ENCODE measurements around the gene RIT2.

RIT2 gene

DNA sequence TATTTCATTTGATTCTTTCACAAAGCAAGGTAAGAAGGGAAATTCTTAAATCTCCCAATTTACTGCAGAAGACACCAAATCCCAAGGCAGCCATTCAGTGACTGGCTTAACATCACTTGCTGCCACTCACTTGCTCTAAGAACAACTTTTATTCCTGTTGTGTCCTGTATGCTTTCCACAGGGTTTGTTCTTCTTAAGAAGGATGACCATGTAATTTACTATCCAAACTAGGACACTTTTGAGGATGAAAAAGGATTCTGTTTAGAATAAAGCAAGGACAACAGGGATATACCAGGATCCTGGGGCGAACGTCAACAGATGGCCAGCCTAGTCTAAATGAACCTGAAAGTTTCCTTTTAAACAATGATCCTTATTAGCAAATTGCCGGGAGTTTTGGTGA lies 34.8 kb downstream of the RIT2 start:
- no peak for DNase-seq

DNA sequence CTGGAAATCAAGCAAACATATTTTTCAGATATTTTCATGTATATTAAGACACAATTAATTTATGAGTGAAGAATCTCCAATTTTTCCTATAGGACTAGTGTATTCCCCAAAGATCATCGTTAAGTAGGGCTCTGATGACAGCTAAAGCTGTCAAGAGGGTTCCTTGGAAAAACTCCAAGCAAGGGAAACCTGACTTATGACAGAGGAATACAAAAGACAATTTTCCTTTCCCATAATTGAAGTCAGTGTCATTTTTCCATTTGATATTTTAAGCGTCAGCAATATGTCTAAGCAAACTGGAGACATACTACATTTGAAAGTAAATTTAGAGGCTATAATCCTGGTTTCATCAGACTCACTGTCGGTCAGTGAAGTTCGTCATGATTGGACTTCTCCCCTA lies 36.1 kb downstream of the RIT2 start:
- no peak for DNase-seq

DNA sequence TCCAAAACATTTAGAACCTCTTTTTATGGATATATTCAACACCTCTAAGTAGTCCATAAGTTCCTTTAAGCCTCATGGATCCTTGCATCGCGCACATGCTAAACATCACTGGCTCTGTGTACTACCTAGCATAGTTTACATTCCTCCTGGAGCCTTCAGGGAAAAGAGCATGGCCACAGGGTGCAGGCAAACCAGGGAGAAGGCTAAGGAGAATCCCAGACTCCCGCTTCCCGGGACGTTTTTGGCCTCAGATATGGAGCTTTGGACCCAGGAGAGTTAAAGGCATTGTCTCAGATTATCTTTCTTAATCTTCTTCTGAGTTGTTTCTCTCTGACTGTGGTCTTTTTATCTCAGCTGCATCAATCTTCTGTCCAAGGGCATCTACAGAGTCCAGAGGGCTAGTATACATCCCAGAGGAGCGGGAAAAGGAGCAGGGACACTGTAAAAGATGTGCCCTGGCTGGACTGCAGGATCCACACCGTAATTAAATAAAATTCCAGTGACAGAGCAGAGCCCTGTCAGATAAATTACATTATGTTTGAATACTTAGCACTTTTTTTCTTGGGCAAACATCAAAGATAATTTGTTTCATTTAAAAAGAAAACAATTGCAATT lies 36.9 kb downstream of the RIT2 start:
- no peak for DNase-seq

DNA sequence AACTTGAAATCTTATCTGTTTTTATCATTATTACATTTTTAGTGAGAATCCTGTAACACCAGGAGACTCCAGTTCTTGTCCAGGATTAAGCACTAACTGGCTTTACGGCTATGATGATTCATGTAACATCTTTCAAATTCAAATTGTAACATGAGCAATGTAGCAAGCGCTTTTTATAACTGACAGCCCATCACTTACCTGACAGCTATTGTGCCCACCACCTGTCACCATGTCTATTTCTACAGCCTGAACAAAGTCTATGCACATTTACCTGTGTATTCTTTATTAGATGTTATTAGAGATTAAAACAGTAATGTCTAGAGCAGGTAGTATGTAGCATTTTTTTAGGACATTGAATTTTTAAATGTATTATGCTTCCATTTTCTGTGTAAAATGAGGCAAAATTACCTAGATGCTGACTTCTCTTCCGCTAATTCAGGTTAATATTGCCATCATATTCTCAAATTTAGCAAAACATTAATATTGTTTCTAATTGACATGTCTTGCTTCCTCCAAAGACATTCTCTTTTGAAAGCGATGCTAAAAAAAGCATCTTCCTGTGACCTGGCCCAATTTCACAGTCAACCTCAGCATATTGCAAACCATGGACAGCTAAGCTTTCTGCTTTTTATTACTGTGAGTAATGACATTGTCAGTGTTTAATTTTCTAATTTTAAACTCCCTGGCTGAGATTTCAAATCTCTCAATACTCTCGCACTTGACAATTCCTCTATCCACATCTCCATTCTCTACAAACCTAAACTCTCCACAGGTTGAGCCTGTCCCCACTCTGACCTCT lies 37.8 kb downstream of the RIT2 start:
- DNase-seq = no peak

DNA sequence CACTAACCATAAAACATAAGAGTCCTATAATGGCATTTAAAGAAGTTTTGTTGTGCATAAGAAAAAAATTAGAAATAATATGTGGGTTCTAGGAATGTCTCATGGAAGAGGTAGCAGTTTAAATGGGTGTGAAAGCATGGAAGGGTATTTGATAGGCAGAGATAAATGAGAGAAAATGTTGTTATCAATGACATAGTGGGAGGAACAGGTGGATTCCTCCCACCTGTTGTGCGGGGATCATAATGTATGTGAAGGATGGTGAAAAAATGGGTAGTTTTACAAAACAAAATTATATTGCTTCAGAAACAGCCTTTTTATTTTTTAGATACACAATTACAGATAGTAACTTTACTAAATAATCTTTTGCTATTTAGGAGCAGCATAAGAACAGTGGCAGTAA lies 41.7 kb downstream of the RIT2 start:
- DNase-seq = no peak

DNA sequence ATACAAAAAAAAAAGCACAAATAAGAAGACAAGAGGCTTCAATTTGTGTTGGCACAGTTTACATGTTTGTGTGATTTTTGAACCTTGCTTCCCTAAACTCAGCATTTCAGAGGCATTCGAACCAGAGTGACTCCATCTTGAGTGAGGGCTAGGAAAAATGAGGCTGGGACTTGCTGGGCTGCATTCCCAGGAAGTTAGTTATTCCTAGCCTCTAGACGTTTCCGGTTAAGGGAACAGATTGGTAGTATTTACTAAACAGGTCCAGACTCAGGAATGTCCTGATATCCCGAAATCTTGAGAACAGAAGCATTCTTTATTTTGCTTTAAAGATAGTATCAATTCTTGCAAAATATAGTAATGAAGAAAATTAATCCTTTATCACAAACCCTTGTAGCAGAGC lies 46.7 kb downstream of the RIT2 start:
- DNase-seq = no peak

DNA sequence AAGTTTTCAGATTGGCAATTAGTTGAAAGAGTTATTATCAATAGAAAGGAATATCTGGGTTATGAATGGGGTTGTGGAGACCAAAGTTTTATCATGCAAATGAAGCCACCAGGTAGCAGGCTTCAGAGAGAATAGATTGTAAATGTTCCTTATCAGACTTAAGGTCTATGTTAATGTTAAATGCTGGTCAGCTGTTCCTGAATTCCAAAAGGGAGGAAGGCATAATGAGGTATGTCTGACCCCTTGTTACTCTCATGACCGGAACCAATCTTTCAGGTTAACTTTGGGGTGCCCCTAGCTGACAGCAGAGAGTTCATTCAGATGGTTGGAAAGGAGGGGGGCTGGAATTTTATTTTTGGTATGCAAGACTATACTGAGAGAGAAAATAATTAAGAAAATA lies 47.9 kb downstream of the RIT2 start:
- no peak for DNase-seq

DNA sequence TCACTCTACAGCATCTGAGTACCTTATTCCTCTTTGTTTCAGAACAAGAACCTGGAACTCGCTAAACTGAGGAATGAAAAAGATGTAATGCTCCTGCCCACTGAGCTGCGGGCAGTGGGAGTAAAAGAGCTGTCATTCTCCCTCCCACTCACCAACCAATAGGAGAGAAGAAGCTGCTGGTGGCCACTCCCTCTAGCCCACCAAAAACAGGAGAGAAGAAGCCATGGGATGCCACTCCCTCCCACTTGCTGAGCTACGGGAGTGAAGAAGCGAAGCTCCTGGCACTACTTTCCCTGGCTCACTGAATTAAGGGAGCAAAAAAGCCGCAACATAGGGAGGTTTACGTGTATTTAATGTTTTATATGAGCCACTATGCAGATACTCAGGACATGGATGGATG lies 53.7 kb downstream of the RIT2 start:
- DNase-seq = no peak

DNA sequence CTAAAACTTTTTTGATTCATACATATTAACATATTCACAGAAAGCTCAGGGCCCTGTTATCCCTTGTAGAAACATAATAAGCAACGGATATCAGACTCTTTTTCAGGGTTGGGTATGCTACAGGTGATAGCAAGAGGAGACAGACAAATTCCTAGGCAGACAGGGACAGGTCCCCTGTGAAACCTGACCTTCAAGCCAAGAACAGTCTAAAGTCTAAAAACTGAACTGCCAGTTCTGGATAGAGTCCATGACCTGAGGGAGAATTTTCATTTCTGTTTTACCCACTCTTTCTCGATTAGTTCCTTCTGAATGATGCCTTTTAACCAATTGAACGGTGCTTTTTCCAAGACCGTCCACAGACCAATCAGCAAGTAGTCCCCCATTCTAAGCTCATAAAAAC lies 54.2 kb downstream of the RIT2 start:
- no peak for DNase-seq

DNA sequence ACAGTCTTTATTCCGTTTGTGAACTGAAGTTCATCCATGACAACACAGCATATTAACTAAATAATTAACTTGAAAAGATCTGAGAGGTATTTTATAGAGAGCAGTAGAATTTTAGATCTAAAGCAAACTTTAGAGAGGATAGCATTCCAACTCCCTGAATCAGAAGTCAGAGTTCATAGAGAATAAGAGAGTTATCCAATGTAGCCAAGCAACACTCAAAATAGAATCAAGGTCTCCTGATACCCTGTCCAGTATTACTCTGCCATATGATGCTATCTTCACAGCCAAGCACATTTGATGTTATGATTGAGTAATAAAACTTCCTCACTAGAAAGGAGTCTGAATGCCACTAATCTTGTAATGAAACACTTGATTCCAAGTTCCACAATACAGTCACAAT lies 55.5 kb downstream of the RIT2 start:
- no peak for DNase-seq

DNA sequence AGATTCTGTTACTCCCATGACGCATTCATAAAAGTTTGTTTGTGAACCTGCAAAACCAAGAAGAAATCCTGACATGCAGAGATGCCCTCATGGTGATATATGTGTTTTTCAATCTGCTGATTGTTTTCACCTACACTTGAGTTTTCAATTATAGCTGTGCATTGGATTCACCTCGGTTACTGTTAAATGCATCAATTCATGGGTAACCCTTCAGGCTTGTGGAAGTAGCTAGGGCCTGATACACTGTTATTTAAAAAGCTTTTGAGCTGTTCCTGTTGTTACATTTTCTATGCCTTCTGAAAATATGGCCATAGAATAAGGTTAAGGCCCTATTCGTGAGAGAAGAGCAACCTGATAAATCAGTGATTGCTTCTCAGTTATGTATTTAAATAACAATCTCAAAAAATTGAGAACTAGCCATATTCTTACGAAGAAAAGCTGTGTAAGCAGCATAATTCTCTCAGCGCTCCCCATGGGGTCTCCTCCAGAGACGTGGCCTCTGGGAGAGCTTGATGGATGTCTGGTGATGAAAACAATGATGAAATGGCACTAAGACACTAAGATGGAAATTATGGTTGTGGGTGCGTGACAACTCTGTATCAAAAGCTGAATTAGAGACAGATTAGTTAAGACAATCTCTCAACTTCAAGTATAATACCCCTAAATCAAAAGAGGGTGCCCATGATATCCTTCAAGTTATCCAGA lies 60.5 kb downstream of the RIT2 start:
- DNase-seq = no peak

DNA sequence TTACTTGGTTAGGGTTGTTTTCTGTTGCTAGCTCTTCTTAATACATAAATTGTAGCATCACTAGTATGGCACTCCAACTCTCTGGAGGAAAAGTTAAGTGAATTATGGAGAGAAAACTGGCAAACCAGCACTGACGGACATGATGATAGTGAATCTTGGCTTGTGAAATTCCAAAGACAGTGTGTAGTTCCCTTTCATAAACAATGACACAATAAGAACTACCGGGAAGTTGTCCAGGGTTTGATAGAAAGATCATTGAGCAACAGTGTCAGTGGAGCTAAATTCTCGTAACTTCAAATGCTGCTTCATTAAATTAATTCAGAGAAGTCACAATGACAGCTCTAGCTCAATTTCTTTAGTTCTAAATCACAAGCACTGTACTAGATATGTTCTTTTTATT lies 66.5 kb downstream of the RIT2 start:
- DNase-seq = no peak

DNA sequence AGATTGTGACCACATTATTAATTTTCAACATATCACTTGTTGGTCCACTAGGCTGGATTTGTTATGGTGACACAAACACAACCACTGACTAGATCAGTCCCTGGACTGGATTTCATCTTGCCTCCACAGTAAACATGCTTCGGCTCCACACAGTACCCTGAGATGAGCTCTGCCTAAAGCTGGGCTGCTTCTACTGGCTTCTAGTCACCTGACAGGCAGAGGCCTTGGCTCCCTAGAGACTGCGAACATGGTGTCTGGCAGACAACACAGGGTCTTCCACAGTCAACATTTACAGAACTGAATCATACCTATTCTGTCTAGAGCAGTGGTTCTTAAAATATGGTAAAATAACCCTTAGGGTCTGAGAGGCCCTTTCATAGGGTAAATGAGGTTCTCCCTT lies 69.2 kb downstream of the RIT2 start:
- no peak for DNase-seq

DNA sequence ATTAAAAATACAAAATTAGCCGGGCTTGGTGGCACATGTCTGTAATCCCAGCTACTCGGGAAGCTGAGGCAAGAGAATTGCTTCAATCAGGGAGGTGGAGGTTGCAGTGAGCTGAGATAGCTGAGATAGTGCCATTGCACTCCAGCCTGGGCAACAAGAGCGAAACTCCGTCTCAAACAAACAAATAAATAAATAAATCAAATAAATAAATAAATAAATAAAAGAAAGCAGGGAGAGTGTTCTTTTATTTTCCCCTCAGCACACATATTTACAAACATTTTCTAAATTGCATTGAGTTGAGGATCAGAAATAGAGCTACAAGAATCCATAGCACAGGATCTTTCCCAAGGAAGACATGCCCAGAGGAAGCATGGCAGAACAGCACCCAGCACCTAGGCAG lies 71.9 kb downstream of the RIT2 start:
- no peak for DNase-seq

DNA sequence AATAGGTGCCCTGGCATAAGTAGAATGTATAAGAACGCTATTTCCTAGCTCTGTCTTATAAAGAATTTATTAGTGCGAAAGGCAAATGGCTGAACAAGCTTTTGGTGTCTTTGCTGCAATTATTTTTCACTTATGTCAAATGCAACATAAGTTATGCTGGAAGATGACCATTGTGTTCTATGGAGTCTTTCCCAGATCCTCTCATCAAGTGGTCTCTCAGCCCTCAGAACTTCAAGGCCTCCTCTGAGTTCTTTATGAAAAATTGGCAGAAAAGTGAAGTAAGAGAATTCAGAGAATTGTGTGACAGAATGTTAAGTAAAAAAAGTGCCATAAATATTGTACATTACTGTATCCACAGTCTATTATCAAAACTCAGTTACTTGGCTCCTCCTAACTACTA lies 75.2 kb downstream of the RIT2 start:
- DNase-seq = no peak

DNA sequence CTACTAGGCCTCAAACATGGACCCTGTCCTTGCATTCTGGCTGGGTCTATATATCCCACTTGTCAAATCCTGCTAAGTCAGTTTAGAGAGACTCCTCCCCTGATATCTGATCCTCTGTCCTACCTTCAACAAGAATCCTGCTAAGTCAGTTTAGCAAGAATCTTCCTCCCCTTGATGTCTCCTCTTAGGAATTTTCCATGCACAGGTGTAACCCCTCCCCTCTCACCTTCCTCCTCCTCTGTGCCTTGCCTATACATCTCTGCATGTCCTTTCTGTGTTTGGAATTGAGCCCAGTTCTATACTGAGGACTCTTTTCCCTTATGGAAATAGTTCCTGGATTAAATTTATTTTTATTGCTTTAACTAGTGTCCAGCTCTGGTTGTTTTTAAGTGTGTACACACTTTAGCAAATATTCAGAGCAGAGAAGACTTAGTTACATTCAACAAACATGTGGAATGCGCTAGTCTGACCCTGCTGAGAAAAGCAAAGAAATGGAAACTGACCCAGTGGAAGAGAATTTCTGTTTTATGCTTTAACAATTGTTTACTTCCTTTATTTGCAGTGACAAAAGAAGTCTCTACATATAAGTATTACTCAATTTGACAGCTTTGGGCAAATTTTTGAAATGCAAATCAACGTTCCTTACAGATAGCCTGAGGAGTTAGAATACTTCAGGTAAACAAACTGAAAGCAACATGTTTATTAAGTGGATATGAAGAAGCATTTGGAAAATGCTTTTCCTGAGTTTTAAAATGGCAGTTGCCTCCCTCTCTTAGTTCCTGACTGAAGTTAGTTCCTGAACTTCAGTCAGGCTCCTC lies 80.6 kb downstream of the RIT2 start:
- no peak for DNase-seq

DNA sequence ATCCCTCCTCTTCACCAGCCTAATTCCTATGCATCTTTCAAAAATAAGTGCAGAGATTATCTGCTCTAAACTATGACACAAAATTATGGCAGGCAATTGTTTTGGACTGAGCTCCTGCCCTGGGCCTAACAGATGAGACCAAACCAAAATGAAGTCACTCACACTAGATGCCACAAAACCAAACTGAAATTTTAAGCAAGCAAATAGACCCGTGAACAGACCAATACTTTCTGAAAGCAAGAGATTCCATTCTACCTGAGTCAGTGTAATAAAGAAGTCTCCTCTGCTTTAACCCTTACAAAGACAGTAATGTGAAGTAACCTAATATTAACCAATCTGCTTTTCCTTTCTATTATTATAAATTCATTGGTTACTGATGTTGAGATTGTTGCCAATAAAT lies 84.3 kb downstream of the RIT2 start:
- DNase-seq = no peak

DNA sequence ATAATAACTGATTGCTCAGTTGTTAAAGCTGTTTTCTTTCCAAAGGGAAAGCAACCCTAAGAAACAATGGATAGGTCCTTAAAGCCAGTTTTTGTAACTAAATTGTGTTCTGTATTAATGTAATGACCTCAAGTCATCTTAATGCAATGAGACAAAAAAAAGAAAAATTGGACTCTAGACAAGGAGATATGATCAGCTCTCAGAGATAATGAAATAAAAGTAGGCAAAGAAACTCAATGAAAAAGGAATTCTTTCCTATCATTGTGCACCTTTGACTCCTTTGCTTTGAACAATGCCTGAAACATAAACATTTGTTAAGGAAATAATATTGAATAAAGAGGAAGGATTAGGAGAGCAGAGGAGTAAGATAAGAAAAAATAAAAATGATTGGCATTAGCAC lies 86.1 kb downstream of the RIT2 start:
- no peak for DNase-seq

DNA sequence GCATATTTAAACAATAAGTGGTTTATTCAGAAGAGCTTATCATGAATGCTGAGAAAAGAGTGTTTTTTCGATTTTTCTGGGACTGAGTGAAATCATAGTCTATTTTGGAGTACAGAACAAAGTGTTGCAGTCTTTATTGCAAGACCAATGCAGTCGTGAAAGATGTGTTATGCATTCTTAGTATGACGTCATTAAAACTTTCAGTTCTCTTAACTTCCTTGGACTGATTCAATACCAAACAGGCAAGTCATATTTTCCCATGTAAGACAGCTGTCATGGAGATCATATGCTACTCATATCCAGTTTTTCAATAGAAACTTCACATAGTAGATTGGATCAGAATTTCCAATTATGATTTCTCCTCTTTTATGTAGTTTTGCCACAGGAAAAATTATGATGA lies 92.6 kb downstream of the RIT2 start:
- no peak for DNase-seq

DNA sequence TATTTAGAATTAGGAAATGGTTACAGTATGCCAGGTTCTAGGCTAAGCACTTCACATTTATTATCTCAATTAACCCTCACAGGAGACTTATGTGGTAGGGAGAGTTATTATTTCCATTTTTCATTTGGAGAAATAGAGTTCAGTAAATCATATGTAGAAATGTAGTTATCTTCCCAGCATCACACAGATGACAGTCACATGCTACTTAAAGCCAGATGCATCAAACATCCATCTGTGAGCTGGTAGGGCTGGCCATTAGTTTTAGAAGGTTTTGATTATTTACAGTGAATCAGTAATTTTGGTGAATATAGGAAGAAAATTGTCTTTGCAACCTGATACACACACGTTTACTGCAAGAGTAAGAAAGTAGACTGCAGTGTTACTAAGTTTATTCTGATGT lies 97.9 kb downstream of the RIT2 start:
- DNase-seq = no peak

DNA sequence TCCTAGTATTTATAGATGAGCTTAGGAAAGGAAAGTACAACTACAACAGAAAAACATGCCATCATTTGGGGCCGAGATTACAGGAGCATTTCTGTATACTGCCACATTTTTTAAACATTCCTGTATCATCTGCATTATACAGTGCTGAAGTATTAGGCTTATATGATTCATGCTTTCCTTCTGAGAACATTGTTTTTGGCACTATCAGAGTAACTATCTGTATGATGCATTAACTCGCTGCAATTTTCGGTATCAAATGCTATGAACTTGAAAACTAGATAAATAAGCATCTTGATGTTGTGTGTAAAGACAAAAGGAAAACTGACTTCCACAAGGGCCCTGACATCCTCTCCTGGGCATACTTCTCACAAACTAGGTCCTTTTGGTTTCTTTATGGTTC lies 102.0 kb downstream of the RIT2 start:
- no peak for DNase-seq

DNA sequence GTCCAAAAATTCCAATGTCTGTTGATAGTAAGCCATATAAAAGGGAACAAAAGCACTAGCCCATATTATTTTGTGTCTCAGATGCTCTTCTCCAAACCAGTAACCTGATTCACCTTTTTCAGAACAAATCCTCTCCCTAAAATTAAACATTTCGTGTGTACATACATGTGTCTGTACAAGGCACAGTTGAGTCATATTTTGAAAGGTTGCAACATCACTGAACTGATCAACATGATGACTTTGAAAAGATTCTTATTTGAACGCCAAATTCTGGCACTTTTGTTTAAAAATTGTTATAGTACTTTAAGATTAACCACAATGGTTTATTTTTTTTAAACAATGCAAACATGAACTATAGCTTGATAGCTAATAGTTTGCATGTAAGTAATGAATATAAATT lies 102.5 kb downstream of the RIT2 start:
- DNase-seq = no peak

DNA sequence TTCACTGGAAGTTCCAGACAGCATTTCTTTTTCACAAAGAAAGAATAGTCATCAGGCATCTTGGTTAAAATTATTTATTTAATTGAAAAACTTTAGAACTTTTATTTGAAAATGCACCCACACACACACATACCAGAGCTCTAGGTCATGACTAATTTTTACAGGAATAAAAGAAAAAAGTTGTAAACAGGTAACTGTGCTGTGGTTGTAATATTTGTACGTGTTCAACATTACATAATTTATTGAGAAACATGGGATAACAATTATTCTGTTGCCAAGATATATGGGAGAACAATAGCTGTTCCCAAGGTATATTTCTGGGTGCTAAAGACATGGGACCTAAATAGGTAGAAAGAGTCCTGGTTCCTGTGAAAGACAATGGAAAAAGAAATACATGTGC lies 104.9 kb downstream of the RIT2 start:
- DNase-seq = no peak

Data from T-helper 9 cell (primary cell).